GM04504 (cell line): ENCODE data around the gene PCDHB12.
"Not testable (repeated sequence)": the region's sequence is repeated elsewhere in the genome, so short reads cannot be mapped to it uniquely, and the experiment has no call there.

Experiments
- DNase-seq: peaks from one replicate; pipeline ENCODE4 v3.0.0-alpha.2; 2012; ENCODE audit warnings: low read depth

PCDHB12 gene

GRCh38 chr5:141210281-141210680, 1.8 kb downstream of the PCDHB12 start:
- DNase-seq = not testable (repeated sequence)

GRCh38 chr5:141210849-141211248, 2.3 kb downstream of the PCDHB12 start:
- DNase-seq = not testable (repeated sequence)

- not testable (repeated sequence) for DNase-seq
These were observed 5.3 kb downstream of the PCDHB12 start, which contains the start of gene PCDHB13 for GRCh38 chr5:141213656-141214339. PCDHB13 (plus strand) TSS chr5:141213919; CDS start chr5:141214124, 205 bp downstream.

GRCh38 chr5:141214583-141214982, 6.1 kb downstream of the PCDHB12 start:
- DNase-seq = not testable (repeated sequence)

GRCh38 chr5:141215504-141215903, 7.0 kb downstream of the PCDHB12 start:
- DNase-seq = not testable (repeated sequence)

GRCh38 chr5:141216035-141216434, 7.5 kb downstream of the PCDHB12 start:
- DNase-seq = not testable (repeated sequence)

- peak; percentile 6 for DNase-seq
These were observed 14.7 kb downstream of the PCDHB12 start, which contains the start of gene PCDHB14 for GRCh38 chr5:141223112-141223783. PCDHB14 (plus strand) TSS chr5:141223343; CDS start chr5:141223506, 163 bp downstream.

- DNase-seq = not testable (repeated sequence)
These were observed 16.3 kb downstream of the PCDHB12 start for GRCh38 chr5:141224844-141225243.

- DNase-seq = not testable (repeated sequence)
These were observed 16.9 kb downstream of the PCDHB12 start for GRCh38 chr5:141225421-141225820.

GRCh38 chr5:141234109-141234667, 25.7 kb downstream of the PCDHB12 start:
- no peak for DNase-seq

- not testable (repeated sequence) for DNase-seq
These were observed 27.4 kb downstream of the PCDHB12 start for GRCh38 chr5:141235922-141236321.

- no peak for DNase-seq
These were observed 28.2 kb downstream of the PCDHB12 start for GRCh38 chr5:141236516-141237313.

GRCh38 chr5:141241496-141241895, 33.0 kb downstream of the PCDHB12 start:
- DNase-seq = no peak

GRCh38 chr5:141245250-141245717, 36.8 kb downstream of the PCDHB12 start, which contains the start of gene PCDHB15:
PCDHB15 (plus strand) TSS chr5:141245395; CDS start chr5:141245579, 184 bp downstream.
- no peak for DNase-seq

- DNase-seq = not testable (repeated sequence)
These were observed 38.5 kb downstream of the PCDHB12 start for GRCh38 chr5:141246971-141247370.

GRCh38 chr5:141247434-141247833, 38.9 kb downstream of the PCDHB12 start:
- not testable (repeated sequence) for DNase-seq

GRCh38 chr5:141250576-141250975, 42.1 kb downstream of the PCDHB12 start:
- no peak for DNase-seq

- no peak for DNase-seq
These were observed 49.9 kb downstream of the PCDHB12 start for GRCh38 chr5:141258464-141258863.

GRCh38 chr5:141258948-141259347, 50.4 kb downstream of the PCDHB12 start:
- no peak for DNase-seq

GRCh38 chr5:141260458-141261237, 52.1 kb downstream of the PCDHB12 start:
- no peak for DNase-seq

GRCh38 chr5:141261238-141261546, 52.7 kb downstream of the PCDHB12 start:
- no peak for DNase-seq
